ENCODE data around the gene AP3D1. TPM values are rescaled to one million over a fixed set of nuclear protein-coding genes. Genes with fewer than 3 reads are reported as not detected.

AP3D1 gene
- total and polyA plus RNA-seq, 2 donors (not counting 3 experiments of a cell fraction or from before 2014, with no cell fraction given), result 130 to 137 TPM

- DNase-seq (ENCODE audit: low read depth, low spot score) (no peak), FAIRE-seq (no peak)
- Histone ChIP-seq H3K27ac (ENCODE audit: insufficient read depth, low read depth, low read length) (no peak overlapping the region), H4K20me1 (replicated peaks; ENCODE audit: control insufficient read depth, extremely low read depth, insufficient read depth, low read length) (no peaks in the 10 kb centered on the region), H3K79me2 (ENCODE audit: control insufficient read depth, insufficient read depth, low read length) (peaks cover 36% of the 10 kb centered on the region), H3K4me3 (replicated peaks in 1 of 3; ENCODE audit: insufficient read depth in 1 of 3, low read depth in 1 of 3, low read length in 3 of 3) (no peak overlapping the region), H3K36me3 (ENCODE audit: control insufficient read depth in 2 of 2, extremely low read depth in 1 of 2, insufficient read depth in 2 of 2, low read length in 2 of 2) (no peaks in the 10 kb centered on the region), H3K27me3 (ENCODE audit: control insufficient read depth in 2 of 2, insufficient read depth in 2 of 2, low read length in 2 of 2) (no peaks in the 10 kb centered on the region), H3K4me1 (ENCODE audit: control insufficient read depth, extremely low read depth, insufficient read depth, low read length) (peaks cover 28% of the 10 kb centered on the region), H3K9ac (replicated peaks; ENCODE audit: extremely low read depth, insufficient read depth, low read length) (no peak overlapping the region), H3K9me1 (replicated peaks; ENCODE audit: control insufficient read depth, extremely low read depth, insufficient read depth, low read length) (no peaks in the 10 kb centered on the region), H2AFZ (ENCODE audit: low read depth, low read length) (peak overlapping the region; percentile 1), H3K4me2 (ENCODE audit: insufficient read depth, low read length) (no peak overlapping the region), H3K9me3 (replicated peaks; ENCODE audit: control insufficient read depth, insufficient read depth, low read length) (no peaks in the 10 kb centered on the region)
- POLR2A ChIA-PET, result interaction anchor here (0.5 to 1.4 kb wide), 5 partner anchors 9 to 348 kb away, joined by 3 to 7 read pairs (median 5); no protein-coding TSS in a partner anchor
- CTCF ChIA-PET, result interaction anchor here (1.1 to 3.2 kb wide), 3 partner anchors 13 to 19 kb away, joined by 3 to 17 read pairs (median 3); no protein-coding TSS in a partner anchor
- TF ChIP-seq CTCF (IDR thresholded peaks at IDR 0.05; ENCODE audit: extremely low read depth in 1 of 2, insufficient read depth in 1 of 2, low read depth in 1 of 2, low read length in 2 of 2), result no peak
- no peak for TF ChIP-seq GATA2 (IDR thresholded peaks at IDR 0.05; ENCODE audit: insufficient read depth, insufficient read length, low read depth, low read length)
- no peak for TF ChIP-seq FOS (IDR thresholded peaks at IDR 0.05; ENCODE audit: borderline replicate concordance, insufficient read depth, low read length)
- TF ChIP-seq POLR2A (IDR thresholded peaks at IDR 0.05; ENCODE audit: low read depth, low read length), result no peak
- TF ChIP-seq, protein P1, sequence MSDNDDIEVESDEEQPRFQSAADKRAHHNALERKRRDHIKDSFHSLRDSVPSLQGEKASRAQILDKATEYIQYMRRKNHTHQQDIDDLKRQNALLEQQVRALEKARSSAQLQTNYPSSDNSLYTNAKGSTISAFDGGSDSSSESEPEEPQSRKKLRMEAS (IDR thresholded peaks at IDR 0.05; ENCODE audit: insufficient read depth, insufficient read length), result no peak
- no peak for TF ChIP-seq MYC (IDR thresholded peaks at IDR 0.05; ENCODE audit: low read depth, low read length)
- no peak for TF ChIP-seq POLR2AphosphoS5 (IDR thresholded peaks at IDR 0.05; ENCODE audit: insufficient read depth, low read depth, low read length)
- TF ChIP-seq JUN (IDR thresholded peaks at IDR 0.05; ENCODE audit: borderline replicate concordance, insufficient read depth, insufficient read length, low read depth), result no peak
- TF ChIP-seq EZH2 (IDR thresholded peaks at IDR 0.05; ENCODE audit: borderline replicate concordance, low read depth, low read length, severe bottlenecking), result no peak
- dilution Hi-C loops (cut with MboI; ENCODE audit: extremely low pct_ligation_motif_present, low sequenced_read_pairs), result no loop called here
- BruUV-seq (replicated peaks), result no TSS peak
- intact Hi-C loops (cut with micrococcal nuclease), result loop anchor here (1.0 kb wide), 3 partner anchors 10 to 44 kb away; partner anchors contain the start of genes IZUMO4 and MOB3A
Observed at GRCh38 chr19:2051773-2052704, 99.3 kb downstream of the AP3D1 start.

Data from endothelial cell of umbilical vein (primary cell).